NCI-H128 (cell line): ENCODE data around the gene ACHE.
"Not testable (repeated sequence)": the region's sequence is repeated elsewhere in the genome, so short reads cannot be mapped to it uniquely, and the experiment has no call there.

Experiments used
- DNase-seq: peaks from one replicate; lab custom pipeline; 2025; ENCODE audit not compliant: unreplicated experiment; lab: John Stamatoyannopoulos, UW

The ACHE gene

DNA sequence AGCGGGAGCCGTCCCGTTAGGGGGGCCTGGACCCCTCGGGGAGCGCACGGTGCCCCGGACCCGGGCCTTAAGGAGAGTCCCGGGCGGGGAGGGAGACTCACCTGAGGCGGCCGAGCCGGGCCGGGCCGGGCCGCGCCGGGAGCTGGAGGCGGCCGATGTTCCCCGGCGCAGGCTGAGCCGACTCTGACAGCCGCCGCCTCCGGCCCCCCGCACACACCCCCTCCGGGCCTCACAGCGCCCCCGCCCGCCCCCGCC, at the start of gene ACHE:
Gene ACHE, minus strand, starts transcription at position 188 of the 255 bp plus-strand sequence. CDS start 1,656 bp downstream, outside the sequence.
- no peak for DNase-seq

DNA sequence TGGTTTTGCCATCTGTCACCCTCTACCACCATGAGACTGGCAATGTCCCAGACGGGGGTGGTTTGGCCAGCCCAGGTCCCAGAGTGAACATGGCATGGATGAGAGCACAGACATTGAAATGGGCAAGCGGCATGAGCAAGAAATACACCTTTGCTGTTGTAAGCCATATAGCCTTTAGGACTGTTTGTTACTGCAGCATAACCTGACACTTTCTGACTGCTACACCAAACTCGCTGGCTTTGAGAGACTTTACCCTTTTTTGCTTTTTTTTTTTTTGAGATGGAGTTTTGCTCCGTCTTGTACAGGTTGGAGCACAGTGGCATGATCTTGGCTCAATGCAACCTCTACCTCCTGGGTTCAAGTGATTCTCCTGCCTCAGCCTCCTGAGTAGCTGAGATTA, 48.5 kb upstream of the ACHE start:
- DNase-seq: no peak

DNA sequence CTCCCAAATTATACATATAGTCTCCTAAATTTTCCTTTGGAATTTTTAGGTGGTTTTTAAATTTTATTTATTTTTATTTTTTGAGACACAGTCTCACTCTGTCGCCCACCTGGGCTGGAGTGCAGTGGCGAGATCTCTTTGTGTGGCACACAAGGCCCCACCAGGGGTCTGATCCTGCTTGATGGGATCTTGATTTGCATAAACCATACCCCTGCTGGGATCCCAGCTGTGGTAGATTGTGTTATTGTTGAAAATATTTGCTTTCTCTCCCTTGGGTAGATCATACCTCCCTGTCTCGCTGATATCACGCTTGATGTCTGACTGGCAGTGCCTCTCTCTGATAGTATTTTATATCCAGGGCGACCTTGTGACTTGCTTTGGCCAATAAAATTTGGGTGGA, 48.0 kb upstream of the ACHE start:
- DNase-seq: no peak

DNA sequence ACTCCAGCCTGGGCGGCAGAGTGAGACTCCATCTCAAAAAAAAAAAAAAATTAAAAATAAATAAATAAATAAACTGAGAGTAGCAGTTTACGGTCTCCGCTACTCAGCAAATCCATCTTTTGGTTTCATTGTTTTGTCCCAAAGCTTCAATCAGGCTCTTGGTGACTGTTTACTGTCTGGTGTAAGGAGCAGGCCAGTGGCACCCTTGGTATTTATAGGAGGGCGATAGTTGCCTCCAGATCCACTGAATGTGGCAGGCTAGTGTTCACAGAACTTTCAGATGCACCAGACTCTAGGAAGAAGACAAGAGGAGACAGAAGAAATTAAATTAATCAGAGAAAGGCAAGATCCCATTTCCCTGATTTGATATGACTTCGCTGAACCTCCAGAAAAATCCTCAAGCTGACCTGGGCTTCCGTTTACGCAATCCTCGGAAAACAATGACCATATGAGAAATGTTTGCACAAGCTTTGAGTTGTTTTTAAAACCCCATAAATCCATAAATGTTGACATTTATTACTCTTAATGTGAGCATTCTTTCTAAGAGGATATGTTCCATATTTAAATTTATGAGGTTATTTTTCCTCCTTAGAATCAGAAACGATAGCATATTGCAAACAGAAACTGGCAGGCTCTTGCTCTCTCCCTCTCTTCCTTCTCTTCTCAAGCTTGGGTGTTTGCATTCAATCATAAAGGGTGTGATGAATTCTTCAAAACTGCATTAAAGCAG, 46.5 kb upstream of the ACHE start:
- DNase-seq: no peak

DNA sequence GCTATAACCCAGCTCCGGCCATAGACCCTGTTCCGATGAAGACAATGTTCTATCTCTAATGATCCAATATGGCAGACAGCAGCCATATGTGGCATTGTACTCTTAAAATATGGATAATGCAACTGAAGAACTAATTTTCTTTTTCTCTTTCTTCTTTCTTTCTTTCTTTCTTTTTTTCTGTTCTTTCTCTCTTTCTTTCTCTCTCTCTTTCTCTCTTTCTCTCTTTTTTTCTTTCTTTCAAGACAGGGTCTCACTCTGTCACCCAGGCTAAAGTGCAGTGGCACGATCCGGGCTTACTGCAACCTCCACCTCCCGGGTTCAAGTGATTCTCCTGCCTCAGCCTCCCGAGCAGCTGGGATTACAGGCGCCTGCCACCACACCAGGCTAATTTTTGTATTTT, 40.5 kb upstream of the ACHE start:
- DNase-seq: not testable (repeated sequence)

DNA sequence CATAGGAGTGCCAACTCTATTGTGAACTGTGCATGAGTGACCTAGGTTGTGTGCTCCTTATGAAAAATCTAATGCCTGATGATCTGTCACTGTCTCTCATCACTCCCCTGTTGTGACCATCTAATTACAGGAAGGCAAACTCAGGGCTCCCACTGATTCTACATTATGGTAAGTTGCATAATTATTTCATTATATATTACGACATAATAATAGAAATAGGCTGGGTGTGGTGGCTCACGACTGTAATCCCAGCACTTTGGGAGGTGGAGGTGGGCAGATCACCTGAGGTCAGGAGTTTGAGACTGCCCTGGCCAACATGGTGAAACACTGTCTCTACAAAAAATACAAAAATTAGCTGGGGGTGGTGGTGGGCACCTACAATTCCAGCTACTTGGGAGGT, 39.7 kb upstream of the ACHE start:
- DNase-seq: not testable (repeated sequence)

DNA sequence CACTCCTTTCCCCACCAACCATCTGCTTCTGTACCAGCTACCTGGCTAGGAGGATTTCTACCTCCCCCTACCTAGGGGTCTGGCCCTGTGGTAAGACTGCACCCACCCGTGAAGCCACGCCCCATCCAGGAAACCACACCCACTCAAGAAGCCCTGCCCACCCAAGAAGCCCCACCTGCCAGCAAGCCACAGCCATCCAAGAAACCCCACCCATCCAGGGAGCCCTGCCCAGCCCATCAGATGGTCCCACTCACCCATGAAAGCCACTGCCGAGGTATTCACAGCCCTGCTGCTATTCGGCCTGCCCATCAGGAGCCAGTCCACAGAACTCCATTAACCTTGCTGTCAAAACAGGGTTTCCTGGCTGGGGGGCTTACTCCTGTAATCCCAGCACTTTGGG, 38.0 kb upstream of the ACHE start:
- DNase-seq: no peak

DNA sequence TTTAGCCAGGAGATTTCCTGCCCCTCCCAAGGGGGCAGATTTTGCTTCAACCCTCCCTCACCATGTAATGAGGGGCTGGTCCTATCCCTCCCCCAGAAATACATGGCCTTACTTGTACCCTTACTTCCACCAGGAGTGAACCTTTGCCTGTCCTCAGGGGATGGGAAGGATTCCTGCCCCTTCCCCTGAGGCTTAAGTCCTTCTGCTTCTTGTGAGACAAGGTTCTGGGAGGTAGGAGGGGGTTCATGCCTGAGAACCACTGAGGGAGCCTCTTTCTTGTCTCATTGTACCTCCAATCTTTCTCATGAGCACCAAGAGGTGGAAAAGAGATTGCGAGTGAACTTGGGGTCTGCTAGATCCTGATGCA, 34.1 kb upstream of the ACHE start:
- DNase-seq: no peak

DNA sequence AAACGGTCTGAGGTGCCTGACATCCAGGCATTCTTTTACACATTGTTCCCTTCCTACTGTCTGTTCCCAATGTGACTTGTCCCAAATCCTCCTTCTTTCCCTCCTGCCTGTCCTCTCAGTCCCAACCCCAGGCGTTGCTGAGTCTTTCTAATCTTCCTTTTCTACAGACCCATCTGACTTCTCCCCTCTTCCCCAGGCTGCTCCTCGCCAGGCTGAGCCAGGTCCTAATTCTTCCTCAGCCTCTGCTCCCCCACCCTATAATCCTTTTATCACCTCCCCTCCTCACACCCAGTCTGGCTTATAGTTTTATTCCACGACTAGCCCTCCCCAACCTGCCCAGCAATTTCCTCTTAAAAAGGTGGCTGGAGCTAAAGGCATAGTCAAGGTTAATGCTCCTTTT, 27.9 kb upstream of the ACHE start:
- not testable (repeated sequence) for DNase-seq

DNA sequence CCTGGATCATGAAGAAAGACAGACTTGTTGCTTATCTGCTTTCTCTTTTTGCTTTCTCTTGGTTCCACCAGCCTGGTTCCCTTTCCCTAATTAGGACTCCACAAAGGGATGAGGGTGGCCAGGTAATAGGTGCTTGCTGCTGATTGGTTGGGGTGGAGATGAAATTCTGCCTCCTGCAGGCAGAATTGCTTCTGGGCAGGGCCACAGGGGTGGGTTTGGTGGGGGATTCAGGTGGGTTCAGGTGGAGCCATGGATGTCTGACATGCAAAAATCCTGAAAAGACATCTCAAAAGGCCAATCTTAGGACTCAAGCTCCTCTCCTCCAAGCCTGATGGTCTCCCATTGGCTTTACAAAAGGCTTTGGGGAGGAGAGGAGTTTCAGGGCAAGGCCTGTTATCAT, 25.4 kb upstream of the ACHE start:
- DNase-seq: no peak

DNA sequence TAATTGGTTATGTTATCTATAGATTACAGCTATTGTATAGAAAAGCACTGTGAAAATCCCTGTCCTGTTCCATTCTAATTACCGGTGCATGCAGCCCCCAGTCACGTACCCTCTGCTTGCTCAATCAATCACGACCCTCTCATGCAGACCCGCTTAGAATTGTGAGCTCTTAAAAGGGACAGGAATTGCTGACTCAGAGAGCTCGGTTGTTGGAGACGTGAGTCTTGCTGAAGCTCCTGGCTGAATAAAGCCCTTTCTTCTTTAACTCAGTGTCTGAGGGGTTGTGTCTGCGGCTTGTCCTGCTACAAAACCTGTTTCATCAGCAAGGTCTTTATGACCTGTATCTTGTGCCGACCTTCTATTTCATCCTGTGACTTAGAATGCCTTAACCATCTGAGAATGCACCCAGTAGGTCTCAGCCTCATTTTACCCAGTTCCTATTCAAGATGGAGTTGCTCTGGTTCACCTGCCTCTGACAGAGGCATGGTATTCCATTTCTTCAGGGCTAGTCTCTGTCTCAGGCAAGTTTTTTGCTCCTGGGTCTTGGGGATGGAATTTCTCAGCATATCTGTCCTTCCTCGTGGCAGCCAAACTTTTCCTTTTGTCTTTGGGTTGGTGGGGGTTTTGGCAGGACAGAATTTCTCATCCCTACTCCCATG, 24.2 kb upstream of the ACHE start:
- DNase-seq: not testable (repeated sequence)

DNA sequence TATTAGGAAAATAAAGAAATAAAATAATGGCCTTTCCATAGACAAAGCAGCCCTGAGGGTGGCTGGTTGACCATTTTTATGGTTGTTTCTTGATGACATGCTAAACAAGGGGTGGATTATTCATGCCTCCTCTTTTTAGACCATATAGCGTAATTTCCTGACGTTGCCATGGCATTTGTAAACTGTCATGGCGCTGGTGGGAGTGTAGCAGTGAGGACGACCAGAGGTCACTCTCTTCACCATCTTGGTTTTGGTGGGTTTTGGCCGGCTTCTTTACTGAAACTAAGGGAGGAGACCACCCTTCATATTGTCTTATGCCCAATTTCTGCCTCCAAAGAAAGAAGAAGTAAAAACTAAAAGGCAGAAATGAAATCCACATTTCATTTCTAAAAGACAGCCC, 23.6 kb upstream of the ACHE start:
- DNase-seq: not testable (repeated sequence)

DNA sequence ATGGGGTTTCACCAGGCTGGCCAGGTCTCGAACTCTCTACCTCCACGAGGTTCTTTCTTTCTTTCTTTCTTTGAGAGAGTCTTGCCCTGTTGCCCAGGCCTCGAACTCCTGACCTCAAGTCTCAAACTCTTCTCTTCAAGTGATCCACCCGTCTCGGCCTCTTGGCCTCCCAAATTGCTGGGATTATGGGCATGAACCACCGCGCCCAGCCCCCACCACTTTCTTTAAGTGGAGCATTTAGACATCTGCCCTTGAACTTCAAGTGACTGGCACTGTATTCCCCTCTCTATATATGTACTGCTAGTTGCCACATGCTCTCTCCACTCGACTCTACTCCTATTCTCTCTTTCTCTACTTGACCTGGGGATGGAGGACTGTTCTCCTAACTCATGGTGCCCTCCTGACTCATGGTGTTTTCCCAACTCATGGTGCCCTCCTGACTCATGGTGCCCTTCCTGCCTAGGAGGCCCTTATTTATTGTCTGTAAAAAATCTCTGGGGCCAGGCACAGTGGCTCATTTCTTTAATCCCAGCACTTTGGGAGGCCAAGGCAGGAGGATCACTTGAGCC, 19.3 kb upstream of the ACHE start:
- DNase-seq: no peak

DNA sequence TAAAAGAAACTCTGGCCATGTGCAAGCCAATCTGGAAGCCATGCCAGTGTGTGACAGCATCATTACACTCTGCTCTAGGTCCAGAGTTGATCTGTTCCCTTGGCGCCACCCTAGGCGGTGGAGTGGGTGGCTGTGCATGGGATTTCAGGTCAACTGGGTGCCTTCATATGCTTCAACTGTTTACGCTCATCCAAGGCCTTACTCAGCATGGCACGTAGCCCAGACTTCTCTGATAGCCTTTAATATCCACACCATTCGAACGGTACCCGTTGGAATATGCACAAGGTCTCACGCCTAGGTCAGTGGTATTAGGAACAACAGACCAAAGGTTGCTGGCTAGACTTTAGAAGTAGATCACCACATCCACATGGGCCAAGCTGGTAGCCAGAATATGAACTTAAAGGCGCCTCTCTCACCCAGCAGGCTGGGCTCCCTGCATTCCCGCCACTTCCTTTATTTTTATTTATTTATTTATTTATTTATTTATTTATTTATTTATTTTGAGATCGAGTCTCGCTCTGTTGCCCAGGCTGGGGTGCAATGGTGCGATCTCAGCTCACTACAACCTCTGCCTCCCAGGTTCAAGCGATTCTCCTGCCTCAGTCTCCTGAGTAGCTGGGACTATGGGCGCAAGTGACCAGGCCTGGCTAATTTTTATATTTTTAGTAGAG, 18.7 kb upstream of the ACHE start:
- DNase-seq: no peak

DNA sequence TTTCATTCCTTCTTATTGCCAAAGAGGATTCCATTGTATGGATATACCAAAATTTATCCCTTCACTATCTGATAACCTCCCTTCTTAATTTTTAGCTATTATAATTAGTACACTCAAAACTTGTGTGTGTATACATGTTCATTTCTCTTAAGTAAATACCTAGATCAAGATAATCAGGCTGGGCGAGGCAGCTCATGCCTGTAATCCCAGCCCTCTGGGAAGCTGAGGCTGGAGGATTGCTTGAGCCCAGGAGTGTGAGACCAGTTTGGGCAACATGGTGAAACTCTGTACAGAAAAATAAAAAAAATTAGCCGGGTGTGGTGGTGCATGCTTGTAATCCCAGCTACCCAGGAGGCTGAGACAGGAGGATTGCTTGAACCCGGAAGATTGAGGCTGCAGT, 15.8 kb upstream of the ACHE start:
- no peak for DNase-seq

DNA sequence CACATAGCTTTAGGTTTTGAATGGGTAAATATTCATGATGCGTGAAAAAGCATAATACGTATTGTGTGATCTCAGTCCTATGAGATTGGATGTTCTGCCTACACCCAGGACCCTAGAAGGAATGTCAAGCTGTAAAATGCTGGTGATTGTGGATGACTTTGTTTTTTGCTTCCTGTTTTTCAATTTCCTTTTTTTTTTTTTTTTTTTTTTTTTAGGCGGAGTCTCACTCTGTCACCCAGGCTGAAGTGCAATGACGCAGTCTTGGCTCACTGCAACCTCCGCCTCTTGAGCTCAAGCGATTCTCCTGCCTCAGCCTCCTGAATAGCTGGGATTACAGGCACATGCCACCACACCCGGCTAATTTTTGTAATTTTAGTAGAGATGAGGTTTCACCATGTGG, 14.8 kb upstream of the ACHE start:
- DNase-seq: not testable (repeated sequence)

DNA sequence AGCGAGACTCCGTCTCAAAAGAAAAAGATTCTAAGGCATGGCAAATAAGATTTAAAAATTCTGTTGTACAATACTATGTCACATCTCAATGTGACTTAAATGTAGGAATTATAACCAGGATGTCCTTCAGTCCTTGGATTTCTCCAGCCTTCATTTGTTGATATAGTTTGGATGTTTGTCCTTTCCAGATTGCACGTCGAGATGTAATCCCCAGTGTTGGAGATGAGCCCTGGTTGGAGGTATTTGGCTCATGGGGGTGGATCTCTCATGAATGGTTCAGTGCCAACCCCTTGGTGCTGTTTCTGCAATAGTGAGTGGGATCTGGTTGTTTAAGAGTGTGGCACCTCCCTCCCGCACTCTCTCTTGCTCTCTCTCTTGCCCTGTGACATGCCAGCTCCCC, 12.8 kb upstream of the ACHE start:
- DNase-seq: no peak

DNA sequence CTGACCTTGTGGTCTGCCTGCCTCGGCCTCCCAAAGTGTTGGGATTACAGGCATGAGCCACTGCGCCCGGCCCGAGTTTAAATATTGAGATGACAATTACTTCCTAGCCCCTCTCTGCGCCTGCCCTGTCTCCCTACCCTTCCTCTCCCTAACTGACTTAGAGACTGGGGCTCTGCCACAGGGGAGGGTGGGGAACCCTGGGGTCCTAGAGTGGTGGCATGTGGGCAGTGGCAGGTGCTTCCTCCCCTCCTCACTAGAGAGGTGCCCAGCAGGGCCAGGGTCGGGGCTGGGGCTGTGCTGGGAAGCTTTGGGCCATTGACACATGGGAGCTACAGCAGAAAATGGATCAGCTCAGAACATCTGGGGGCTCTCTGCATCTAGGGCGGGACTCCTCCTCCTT, 7.0 kb upstream of the ACHE start:
- no peak for DNase-seq

DNA sequence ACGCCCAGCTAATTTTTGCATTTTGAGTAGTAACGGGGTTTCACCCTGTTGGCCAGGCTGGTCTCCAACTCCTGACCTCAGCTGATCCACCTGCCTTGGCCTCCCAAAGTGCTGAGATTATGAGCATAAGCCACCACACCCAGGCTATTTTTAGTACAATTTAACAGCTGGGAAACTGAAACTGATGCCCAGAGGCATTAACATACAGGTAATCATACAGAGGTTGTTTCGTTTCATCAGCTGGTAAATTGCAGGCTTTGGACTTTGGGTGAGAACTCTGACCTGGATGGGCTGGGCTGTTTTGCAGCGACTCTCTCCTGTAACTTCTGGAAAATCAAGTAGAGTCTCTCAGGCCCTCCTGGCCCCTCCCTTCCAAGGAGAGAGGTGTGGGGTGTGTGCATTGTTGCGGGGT, 6.2 kb upstream of the ACHE start:
- no peak for DNase-seq

DNA sequence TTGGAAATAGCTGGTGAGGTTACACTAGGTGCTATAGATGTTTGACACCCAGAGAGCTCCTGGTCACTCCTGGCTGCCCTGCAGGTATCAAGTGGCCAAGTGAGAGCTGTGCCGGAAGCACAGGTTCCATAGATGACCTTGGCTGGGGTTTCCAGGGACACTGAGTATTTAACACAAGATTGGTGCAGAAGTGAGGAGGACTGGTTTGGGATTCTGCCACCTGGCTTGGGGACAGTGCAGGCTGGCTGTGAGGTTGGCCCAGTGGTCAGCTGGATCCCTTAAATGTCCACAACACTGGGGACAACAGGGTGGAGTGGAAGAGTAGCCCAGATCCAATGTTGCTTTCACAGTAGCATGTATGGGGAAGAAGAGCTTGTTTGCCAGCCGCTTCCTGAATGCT, 5.3 kb upstream of the ACHE start:
- no peak for DNase-seq

DNA sequence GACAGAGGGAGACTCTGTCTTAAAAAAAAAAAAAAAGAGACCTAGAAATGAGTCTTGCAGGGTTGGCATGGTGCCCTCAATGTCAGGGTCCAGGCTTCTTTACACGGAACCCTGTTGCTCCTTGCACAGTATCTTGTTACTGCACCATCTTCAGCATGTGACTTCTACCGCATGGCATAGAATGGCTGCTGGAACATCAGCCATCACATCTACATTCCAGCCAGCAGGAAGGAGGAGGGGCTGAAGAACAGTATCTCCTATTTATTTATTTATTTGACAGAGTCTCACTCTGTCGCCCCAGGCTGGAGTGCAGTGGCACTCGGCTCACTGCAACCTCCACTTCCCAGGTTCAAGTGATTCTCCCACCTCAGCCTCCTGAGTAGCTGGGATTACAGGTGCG, 3.7 kb upstream of the ACHE start:
- no peak for DNase-seq

DNA sequence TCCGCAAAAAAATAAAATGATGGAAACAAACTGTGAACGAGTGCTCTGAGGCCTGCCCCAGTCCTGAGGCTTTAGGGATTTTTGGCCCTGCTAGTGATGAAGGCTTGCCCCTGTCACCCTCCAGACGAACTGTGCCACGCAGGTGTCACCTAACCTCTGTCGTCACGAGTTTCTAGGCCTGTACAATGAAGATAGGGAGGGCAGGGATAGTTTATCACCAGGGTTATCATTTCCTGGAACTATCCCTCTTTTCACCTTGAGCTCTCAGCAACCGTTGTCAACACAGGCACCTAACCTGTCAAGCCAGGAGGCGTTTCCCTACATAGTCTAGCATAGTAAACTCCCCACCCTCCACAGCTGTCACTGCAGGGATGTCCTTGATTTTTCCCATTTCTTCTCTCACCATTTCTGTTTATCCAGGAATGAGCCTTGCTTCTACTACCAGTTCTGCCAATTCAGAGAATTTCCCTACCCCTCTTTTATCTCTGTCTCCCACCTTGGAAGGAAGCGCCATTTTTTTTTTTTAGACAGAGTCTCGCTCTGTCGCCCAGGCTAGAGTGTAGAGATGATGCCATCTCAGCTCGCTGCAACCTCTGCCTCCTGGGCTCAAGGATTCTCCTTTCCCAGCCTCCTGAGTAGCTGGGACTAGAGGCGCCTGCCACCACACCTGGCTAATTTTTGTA, 2.2 kb upstream of the ACHE start:
- DNase-seq: no peak
